Tibial nerve (tissue), 4 donors: ENCODE results near the gene SYTL1. TPM values are rescaled to one million over a fixed set of nuclear protein-coding genes. Genes with fewer than 3 reads are reported as not detected.

Source experiments
- DNase-seq, 2 donors: peaks; one replicate each; pipeline ENCODE4 v3.0.0-alpha.2; 2019; ENCODE audit warnings: low spot score in 2 of 2
- H3K27ac ChIP-seq, 4 donors: fragments of 200-600 bp; sonication (generic) in 3 of 4; one replicate each; pipeline ENCODE4 v1.5.1; 2017 to 2019; ENCODE audit warnings: mild to moderate bottlenecking in 1 of 4
- H3K27me3 ChIP-seq, 2 donors: fragments of 200-600 bp; sonication (generic) in 1 of 2; one replicate each; pipeline versions ENCODE4 v1.5.1 to v1.6.0; 2017 to 2019
- H3K36me3 ChIP-seq, 3 donors: fragments of 200-600 bp; sonication (generic); one replicate each; pipeline ENCODE4 v1.5.1; 2018 to 2019
- H3K4me1 ChIP-seq, 4 donors: fragments of 200-600 bp; sonication (generic) in 3 of 4; one replicate each; pipeline ENCODE4 v1.5.1; 2017 to 2019
- H3K4me3 ChIP-seq, 4 donors: fragments of 200-600 bp; sonication (generic) in 3 of 4; one replicate each; pipeline ENCODE4 v1.5.1; 2017 to 2019; ENCODE audit warnings: mild to moderate bottlenecking in 1 of 4, moderate library complexity in 1 of 4
- H3K9me3 ChIP-seq, 4 donors: fragments of 200-600 bp; sonication (generic) in 3 of 4; one replicate each; pipeline ENCODE4 v1.5.1; 2017 to 2019
- CTCF ChIP-seq, 5 experiments: fragments of 200-600 bp in 3 of 5; fragments of 450-650 bp in 2 of 5; sonication (generic) in 3 of 5; IDR thresholded peaks; one replicate each; pipeline ENCODE4 v1.5.1; 2016 to 2019; ENCODE audit warnings: antibody characterized with exemption in 5 of 5, mild to moderate bottlenecking in 3 of 5, moderate library complexity in 2 of 5
- EP300 ChIP-seq, 2 donors: sonication (generic); formaldehyde crosslinking; IDR thresholded peaks; one replicate each; pipeline ENCODE4 v1.6.1; 2017; ENCODE audit warnings: antibody characterized with exemption in 2 of 2, mild to moderate bottlenecking in 1 of 2
- POLR2A ChIP-seq, 2 donors: fragments of 450-650 bp; IDR thresholded peaks; one replicate each; pipeline ENCODE4 v1.6.1; 2017; ENCODE audit warnings: antibody characterized with exemption in 2 of 2, mild to moderate bottlenecking in 2 of 2, moderate library complexity in 2 of 2
- WGBS, 2 donors: methylation state at CpG; one replicate each; pipeline ENCODE4 v1.1.5; 2018; 5-methylcytosine and 5-hydroxymethylcytosine counted together
- total RNA-seq, 4 donors: library from RNA; depleted of rRNA; stranded (reverse); fragments of >200 nt; gene quantifications; one replicate each; pipeline ENCODE4 v1.1.0, GENCODE V29; 2016

Gene SYTL1
- total RNA-seq, 4 donors from 2014 or later: 1.2 to 2.7 (median 1.7) TPM

- TF ChIP-seq EP300 (IDR thresholded peaks at IDR 0.05) (no peak), CTCF (IDR thresholded peaks at IDR 0.05) (no peak), POLR2A (IDR thresholded peaks at IDR 0.05) (no peak)
- 22 to 23% methylated on average over 4 of the region's 4 CpGs for WGBS, 2 donors
- no peaks in the 10 kb centered on the region for H3K27me3 ChIP-seq
- H3K4me1 ChIP-seq: peaks cover 0 to 17% (median 5%) of the 10 kb centered on the region in 4 donors
- H3K9me3 ChIP-seq: no peaks in the 10 kb centered on the region
- H3K4me3 ChIP-seq: no peak overlapping the region
- no peak for DNase-seq
- no peak overlapping the region for H3K27ac ChIP-seq
- no peaks in the 10 kb centered on the region for H3K36me3 ChIP-seq
Observed at GRCh38 chr1:27318136-27318535, 23.7 kb upstream of the SYTL1 start.

DNA sequence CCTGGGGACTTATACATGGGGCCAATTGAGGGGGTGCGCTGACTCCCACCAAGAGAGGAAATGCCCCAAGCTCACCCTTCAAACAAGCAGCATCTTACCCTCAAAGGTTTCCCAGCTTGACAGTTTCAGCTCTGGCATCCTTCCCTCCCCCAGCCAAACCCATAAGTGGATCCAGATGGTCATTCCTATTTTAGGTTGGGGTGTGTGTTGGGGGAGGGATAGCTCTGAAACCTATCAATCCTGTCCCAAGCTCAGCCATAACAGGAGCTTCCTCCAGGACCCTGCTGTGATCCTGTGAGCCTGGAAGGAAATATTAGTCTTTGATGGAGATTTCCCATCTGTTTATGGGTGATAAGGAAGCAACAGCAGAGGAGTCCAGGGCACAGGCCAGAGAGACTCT, 23.2 kb upstream of the SYTL1 start:
- Histone ChIP-seq H3K9me3 (no peaks in the 10 kb centered on the region), H3K4me3 (no peak overlapping the region), H3K27me3 (no peaks in the 10 kb centered on the region), H3K4me1 (peaks cover 0 to 22% (median 10%) of the 10 kb centered on the region in 4 donors), H3K36me3 (no peaks in the 10 kb centered on the region), H3K27ac (no peak overlapping the region)
- TF ChIP-seq CTCF (IDR thresholded peaks at IDR 0.05): no peak
- no peak for TF ChIP-seq EP300 (IDR thresholded peaks at IDR 0.05)
- TF ChIP-seq POLR2A (IDR thresholded peaks at IDR 0.05): no peak
- 50% methylated on average over 1 of the region's 1 CpG for WGBS, 2 donors
- no peak for DNase-seq

DNA sequence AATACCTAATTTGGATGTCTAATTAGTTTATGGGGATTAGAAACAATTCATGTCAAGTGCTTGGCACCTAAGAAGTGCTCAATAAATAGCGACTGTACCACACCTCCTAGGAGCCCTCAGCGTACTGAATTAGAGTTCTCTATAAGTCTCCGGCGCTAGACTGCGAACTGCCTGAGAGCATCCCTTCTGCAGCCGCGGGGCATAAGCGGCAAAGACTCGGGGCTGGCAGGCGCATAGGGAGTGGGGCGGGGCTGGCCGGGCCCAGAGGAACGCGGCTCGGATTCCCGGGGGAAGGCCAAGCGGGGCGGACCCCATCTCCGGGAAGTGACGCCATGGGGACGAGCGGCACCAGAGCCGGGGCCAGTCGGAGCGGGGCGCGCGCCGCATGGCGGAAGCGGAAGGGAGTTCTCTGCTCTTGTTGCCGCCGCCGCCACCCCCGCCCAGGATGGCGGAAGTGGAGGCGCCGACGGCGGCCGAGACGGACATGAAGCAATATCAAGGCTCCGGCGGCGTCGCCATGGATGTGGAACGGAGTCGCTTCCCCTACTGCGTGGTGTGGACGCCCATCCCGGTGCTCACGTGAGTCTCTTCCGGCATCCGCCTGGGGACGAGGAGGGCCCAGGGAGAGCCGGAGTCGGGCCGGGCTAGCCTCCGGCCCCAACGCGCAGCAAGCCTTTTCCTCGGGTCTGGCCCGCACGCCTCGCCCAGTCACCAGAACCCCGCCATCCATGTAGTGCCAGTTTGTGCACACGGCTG, 19.8 kb upstream of the SYTL1 start, which contains the start of gene TMEM222:
Gene TMEM222 (plus strand): TSS at position 351 of the 756 bp plus-strand sequence. CDS start 35 bp downstream, at position 386.
- Histone ChIP-seq H3K36me3 (peaks cover 0 to 23% (median 4%) of the 10 kb centered on the region in 3 donors), H3K27ac (peak within 1 kb of the TSS in 3 of 4 donors; percentile 57 to 91 (median 90)), H3K4me1 (peaks cover 0 to 53% (median 18%) of the 10 kb centered on the region in 4 donors), H3K9me3 (no peaks in the 10 kb centered on the region), H3K4me3 (peak within 1 kb of the TSS; percentile 71 to 89 (median 85)), H3K27me3 (no peaks in the 10 kb centered on the region)
- peak; percentile 91 to 92 for DNase-seq
- peak; percentile 26 to 47 for TF ChIP-seq POLR2A (IDR thresholded peaks at IDR 0.05)
- peak; percentile 95 to 98 for TF ChIP-seq EP300 (IDR thresholded peaks at IDR 0.05)
- peak; percentile 21 to 75 (median 38) for TF ChIP-seq CTCF (IDR thresholded peaks at IDR 0.05)
- WGBS, 2 donors: 0% methylated on average over 16 to 42 of the region's 67 CpGs

- H3K4me1 ChIP-seq: peaks cover 0 to 61% (median 23%) of the 10 kb centered on the region in 4 donors
Observed at GRCh38 chr1:27322569-27323240, 19.1 kb upstream of the SYTL1 start.

More at GRCh38 chr1:27322569-27323240, 19.1 kb upstream of the SYTL1 start:
- H3K27ac ChIP-seq: peak overlapping the region in 3 of 4 donors; percentile 57 to 91 (median 90)
- DNase-seq: no peak
- no peaks in the 10 kb centered on the region for H3K9me3 ChIP-seq
- H3K4me3 ChIP-seq: peak overlapping the region; percentile 71 to 89 (median 85)
- no peaks in the 10 kb centered on the region for H3K27me3 ChIP-seq
- WGBS, 2 donors: 10 to 14% methylated on average over 10 of the region's 10 CpGs
- TF ChIP-seq EP300 (IDR thresholded peaks at IDR 0.05) (no peak), CTCF (IDR thresholded peaks at IDR 0.05) (no peak), POLR2A (IDR thresholded peaks at IDR 0.05) (no peak)
- H3K36me3 ChIP-seq: peaks cover 0 to 27% (median 4%) of the 10 kb centered on the region in 3 donors
